ENCODE results near the gene DAB2.
"Not testable (repeated sequence)": the region's sequence is repeated elsewhere in the genome, so short reads cannot be mapped to it uniquely, and the experiment has no call there.

DAB2 gene

GRCh38 chr5:39420482-39421145, 4.2 kb downstream of the DAB2 start:
- DNase-seq (ENCODE audit: low spot score): peak; percentile 56

GRCh38 chr5:39419796-39420195, 5.0 kb downstream of the DAB2 start:
- no peak for DNase-seq (ENCODE audit: low spot score)

- DNase-seq (ENCODE audit: low spot score): no peak
These were observed 6.8 kb downstream of the DAB2 start for GRCh38 chr5:39417979-39418378.

GRCh38 chr5:39415201-39415600, 9.6 kb downstream of the DAB2 start:
- no peak for DNase-seq (ENCODE audit: low spot score)

- no peak for DNase-seq (ENCODE audit: low spot score)
These were observed 10.4 kb downstream of the DAB2 start for GRCh38 chr5:39414426-39414825.

- DNase-seq (ENCODE audit: low spot score): no peak
These were observed 11.0 kb downstream of the DAB2 start for GRCh38 chr5:39413771-39414170.

GRCh38 chr5:39412721-39413394, 11.9 kb downstream of the DAB2 start:
- no peak for DNase-seq (ENCODE audit: low spot score)

GRCh38 chr5:39411985-39412384, 12.8 kb downstream of the DAB2 start:
- DNase-seq (ENCODE audit: low spot score): no peak

GRCh38 chr5:39411061-39411460, 13.7 kb downstream of the DAB2 start:
- DNase-seq (ENCODE audit: low spot score): no peak

GRCh38 chr5:39409033-39409432, 15.7 kb downstream of the DAB2 start:
- no peak for DNase-seq (ENCODE audit: low spot score)

- DNase-seq (ENCODE audit: low spot score): no peak
These were observed 19.5 kb downstream of the DAB2 start for GRCh38 chr5:39405083-39405843.

GRCh38 chr5:39403761-39404160, 21.0 kb downstream of the DAB2 start:
- not testable (repeated sequence) for DNase-seq (ENCODE audit: low spot score)

GRCh38 chr5:39402140-39402539, 22.6 kb downstream of the DAB2 start:
- not testable (repeated sequence) for DNase-seq (ENCODE audit: low spot score)

GRCh38 chr5:39400713-39401578, 23.8 kb downstream of the DAB2 start:
- DNase-seq (ENCODE audit: low spot score): no peak

GRCh38 chr5:39399135-39400036, 25.4 kb downstream of the DAB2 start:
- DNase-seq (ENCODE audit: low spot score): peak; percentile 78

GRCh38 chr5:39396843-39397242, 27.9 kb downstream of the DAB2 start:
- DNase-seq (ENCODE audit: low spot score): no peak

GRCh38 chr5:39395521-39395920, 29.3 kb downstream of the DAB2 start:
- no peak for DNase-seq (ENCODE audit: low spot score)

GRCh38 chr5:39394946-39395345, 29.8 kb downstream of the DAB2 start:
- DNase-seq (ENCODE audit: low spot score): peak; percentile 57

- DNase-seq (ENCODE audit: low spot score): no peak
These were observed 33.8 kb downstream of the DAB2 start for GRCh38 chr5:39390945-39391344.

- DNase-seq (ENCODE audit: low spot score): no peak
These were observed 37.5 kb downstream of the DAB2 start for GRCh38 chr5:39387293-39387692.

GRCh38 chr5:39384271-39384670, 40.5 kb downstream of the DAB2 start:
- DNase-seq (ENCODE audit: low spot score): no peak

Data from GM03348 (cell line).